GM21423 (cell line): ENCODE results near the gene RSL24D1.
"Not testable (repeated sequence)": the region's sequence is repeated elsewhere in the genome, so short reads cannot be mapped to it uniquely, and the experiment has no call there.

Experiments
- ATAC-seq: cut with Tn5 transposase; IDR thresholded peaks from one replicate; pipeline ENCODE4 v1.9.1; 2021; ENCODE audit warnings: mild to moderate bottlenecking, moderate library complexity; ENCODE audit not compliant: unreplicated experiment

Gene RSL24D1

DNA sequence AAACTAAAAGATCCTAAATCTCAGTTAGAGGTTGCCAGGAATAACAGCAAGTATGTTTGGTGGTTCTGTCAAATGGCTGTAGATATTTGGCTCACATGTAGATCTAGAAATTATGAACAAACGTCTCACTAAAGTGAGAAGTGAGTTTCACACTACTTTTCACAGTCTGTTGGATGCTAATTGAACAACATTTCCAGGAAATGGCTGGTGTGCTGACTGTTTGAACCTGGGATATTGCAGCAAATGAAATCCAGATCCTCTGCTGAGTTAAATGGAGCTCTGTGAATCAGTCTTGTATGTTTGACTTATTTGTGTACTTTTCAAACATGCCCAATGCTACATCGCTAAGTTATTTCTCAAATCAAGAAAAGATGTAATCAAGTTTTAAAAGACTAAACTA is 21.3 kb upstream of the RSL24D1 start:
- ATAC-seq, result no peak

DNA sequence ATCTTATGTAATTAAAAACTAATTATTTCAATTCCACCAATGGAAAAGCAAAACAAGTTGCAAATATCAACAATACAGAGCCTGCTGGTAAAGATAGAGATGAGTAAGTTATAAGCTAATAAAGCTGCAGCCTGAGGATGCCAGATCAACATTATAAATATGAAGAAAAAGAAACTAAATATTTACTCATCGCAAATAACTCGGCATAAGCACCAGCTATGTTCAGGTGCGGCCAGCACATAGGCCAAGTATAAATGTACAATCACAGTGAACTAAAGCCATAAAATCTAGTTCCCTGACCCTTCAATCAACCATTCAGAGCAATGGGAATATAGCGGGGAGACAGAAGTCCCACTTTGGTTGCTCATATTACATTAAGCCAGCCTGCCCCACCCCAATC is 7.7 kb upstream of the RSL24D1 start:
- ATAC-seq, result no peak

DNA sequence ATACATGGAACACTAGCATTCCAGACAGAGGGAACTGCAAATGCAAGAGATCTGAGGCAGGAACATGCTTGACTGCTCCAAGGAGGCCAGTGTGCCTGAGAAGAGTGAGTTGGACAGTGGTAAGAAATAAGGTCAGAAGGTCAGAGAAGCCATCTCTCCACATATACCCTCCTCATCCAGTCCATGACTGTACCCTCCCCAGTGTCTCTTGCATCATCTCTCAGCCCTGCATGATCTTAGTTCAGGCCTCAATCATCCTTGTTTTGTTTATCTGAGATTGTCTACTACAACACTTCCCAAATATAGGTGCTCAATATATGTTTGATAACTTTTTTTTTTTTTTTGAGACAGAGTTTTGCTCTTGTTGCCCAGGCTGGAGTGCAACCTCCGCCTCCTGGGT is 5.5 kb upstream of the RSL24D1 start:
- ATAC-seq, result no peak

DNA sequence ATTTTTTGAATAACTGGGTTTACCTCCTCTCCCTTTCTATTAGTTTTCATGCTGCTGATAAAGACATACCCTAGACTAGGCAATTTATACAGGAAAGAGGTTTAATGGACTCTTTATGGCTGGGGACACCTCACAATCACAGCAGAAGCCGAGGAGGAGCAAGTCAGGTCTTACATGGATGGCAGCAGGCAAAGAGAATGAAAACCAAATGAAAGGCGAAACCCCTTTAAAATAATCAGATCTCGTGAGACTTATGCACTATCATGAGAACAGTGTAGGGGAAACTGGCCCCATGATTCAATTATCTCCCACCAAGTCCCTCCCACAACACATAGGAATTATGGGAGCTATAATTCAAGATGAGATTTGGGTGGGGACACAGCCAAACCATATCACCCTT is 2.0 kb upstream of the RSL24D1 start:
- no peak for ATAC-seq

DNA sequence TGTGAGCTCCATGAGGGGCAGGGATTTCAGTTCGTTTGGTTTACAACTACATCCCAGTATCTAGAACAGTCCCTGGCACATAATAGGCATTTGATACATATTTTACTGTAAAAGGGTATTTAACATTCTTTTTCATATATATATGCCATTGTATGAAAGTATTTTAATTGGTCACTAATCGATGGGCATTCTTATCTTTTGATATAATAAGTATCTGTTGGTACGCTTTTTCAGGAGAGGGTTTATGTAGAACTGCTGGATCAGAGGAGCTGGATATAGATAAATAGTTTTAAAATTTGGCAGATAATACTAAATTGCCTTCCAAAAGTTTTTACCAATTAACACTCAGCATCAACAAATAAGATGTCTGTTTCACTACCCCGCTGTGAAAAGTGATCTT is 978 bp upstream of the RSL24D1 start:
- ATAC-seq, result no peak

DNA sequence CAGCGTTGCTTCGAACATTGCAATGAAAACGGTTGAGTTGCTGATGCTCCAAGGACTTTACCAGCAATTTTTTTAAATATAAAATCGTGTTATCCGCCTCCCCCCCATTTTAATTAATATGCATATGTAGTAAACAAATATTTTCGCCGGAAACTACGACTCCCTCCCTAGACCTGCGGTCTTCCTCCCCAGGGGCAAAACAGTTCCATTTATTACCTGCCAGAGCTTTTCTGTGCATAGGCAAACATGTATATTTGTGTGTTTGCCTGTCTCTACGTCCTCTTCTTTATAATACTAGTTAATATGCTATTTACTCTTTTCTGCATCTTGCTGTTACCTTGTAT is 593 bp upstream of the RSL24D1 start:
- ATAC-seq, result peak; percentile 20

DNA sequence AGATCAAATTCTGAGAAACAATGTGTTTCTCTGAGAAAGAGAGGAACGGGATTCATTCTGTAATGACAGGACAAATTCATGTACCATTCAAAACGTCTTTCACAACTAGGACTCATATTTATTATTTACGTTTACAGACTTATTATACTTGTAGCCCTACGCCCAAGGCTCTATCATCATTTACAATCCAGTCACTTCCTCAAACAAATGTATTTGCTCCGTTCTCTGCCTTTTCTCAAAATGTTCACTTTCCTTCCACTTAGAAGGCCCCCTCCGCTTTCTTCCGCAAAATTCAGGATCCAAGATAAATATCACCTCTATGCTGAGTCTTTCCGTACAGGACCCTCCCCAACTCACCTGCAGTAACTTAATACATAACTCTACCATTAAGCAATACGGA is 745 bp downstream of the RSL24D1 start:
- no peak for ATAC-seq

DNA sequence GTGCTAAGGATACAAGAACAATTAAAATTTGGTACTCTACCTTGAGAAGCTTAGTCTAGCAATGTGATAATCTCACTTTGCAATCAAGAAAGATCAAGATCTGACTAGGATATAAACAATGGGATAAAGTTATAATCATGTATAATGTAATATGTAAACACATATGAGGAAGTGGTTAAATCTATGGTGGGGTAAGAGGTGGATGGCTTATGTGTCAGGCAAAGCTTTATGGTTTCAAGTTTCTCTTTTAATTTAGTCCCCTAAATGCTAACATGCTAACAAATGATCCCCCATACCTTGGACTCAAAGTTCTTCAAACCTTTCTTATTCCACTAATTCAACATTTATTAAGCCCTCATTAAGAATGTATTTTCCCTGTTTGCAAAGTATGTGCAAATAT is 2.5 kb downstream of the RSL24D1 start:
- no peak for ATAC-seq

DNA sequence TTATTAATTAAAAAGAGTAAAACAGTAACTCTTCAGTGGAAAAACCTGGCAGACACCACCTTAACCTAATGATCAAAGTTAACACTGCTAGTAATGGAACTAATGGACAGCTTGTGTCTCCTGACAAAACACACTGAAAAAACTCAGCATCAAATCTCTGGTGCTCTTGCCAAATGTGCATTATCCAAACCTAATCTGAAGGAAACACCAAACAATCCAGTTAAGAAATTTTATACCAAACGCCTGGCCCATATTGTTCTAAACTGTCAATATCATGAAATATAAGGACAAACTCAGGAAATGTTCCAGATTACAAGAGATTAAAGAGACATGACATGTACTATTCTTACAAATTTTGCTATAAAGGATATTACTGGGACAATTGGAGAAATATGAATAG is 10.4 kb downstream of the RSL24D1 start:
- no peak for ATAC-seq

DNA sequence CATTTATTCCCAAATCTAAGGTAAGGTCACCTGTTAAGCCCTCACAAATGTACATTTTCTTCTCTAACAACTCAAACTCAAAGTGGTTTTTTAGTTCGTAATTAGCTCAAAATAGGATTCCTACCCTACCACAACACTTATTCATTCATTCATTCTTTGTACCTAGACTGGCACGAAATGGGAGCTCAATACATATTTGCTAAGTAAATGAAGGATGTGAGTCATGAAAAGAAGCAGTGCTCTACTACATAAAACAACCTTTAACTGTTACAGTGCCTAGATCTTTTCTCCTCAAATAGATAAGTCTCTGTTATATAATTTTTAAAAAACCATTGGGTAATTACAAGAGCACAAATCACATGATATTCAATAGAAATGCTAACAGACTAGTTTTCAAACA is 13.1 kb downstream of the RSL24D1 start:
- ATAC-seq, result no peak

DNA sequence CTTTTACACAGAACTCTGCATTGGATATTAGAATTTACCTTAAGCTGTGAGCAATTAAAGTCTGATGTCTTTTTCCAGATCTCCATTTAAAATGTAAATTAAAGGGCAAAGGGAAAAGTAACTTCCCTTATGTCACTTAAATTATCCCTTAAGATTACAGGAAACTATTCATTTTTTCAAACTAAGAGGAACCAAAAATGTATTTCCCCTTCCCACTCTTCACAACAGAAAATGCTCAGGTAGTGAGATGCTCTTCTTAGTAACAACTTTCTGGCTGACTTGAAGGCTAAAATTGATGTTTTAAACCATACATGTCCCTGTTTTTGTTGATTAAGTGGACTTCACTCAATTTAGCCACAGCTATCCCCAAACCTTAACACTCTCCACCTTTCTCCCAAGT is 17.6 kb downstream of the RSL24D1 start:
- ATAC-seq, result no peak

DNA sequence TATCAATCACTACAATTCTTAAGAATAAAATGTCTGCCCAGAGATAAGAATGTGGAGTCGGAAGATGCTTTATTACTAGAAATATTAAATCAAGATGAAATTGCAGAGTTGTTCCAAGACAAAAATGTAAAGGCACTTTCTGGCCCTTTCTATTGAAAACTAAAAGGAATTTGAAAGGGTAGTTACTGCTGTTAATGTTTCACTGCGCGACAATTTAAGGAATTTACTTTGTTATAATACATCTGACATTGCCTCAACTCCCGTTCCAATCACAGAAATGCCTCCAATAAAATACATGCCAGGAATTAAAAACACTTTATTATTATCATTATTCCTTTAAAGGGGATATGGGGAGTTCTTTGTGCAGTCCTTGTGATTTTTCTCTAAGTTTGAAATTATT is 26.4 kb downstream of the RSL24D1 start:
- no peak for ATAC-seq

DNA sequence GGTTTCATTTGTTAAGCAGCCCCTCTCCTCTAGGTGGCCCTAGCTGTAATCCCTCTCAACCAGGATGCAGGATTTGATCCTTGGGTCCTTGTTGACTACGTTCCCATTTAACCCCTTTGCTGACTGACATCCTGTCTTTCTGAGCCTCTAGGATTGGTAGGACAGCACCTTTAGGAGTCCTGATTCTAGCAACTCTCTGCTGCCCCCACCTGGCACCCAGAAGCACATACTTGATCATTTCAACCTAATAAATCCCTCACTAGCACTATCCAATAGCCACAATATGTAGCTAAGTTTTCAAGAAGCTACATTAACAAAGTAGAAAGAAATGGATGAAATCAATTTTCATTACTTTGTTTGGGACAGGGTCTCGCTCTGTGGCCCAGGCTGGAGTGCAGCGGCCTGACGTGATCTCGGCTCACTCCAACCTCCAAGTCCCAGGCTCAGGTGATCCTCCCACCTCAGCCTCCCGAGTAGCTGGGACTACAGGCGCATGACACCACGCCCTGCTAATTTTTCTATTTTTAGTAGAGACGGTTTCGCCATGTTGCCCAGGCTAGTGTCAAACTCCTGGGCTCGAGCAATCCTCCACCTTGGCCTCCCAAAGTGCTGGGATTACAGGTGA is 28.3 kb downstream of the RSL24D1 start:
- peak; percentile 76 for ATAC-seq

DNA sequence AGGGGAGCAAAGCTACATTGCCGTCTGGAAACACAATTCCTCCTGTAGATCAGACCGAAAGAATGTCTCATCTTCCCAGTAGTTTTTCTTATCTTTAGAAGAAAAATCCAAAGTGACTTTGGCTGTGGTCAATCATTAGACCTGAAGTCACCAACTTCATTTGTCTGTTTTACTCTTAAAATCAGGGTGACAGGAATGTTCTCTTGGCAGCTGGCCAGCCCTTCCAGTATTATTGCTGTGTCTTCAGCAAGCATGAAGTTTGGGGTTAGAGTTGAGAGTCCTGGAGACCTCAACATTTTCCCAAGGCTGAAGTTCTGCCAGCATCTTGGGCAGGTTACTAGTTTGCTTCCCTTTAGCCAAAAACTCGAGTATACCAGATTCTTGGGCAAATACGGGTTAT is 32.5 kb downstream of the RSL24D1 start:
- ATAC-seq, result no peak

DNA sequence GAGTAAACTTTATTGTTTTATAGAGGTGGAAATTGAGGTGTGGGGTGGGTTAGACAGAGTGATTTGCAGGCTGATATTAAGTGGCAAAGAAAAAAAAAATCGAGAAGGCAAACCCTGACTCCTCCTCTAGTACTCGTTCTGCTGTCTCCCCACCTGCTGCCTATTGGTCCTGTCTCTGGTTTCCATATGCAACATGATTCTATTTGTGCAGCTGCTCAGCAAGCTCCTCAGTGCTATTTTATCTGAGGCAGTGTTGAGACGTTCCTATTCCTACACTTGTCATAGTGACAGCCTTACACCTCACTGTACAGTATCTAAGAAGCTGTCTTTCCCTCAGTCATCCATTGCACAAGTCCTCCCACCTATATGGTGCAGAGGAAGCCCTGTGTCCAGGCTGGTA is 45.1 kb downstream of the RSL24D1 start:
- no peak for ATAC-seq

DNA sequence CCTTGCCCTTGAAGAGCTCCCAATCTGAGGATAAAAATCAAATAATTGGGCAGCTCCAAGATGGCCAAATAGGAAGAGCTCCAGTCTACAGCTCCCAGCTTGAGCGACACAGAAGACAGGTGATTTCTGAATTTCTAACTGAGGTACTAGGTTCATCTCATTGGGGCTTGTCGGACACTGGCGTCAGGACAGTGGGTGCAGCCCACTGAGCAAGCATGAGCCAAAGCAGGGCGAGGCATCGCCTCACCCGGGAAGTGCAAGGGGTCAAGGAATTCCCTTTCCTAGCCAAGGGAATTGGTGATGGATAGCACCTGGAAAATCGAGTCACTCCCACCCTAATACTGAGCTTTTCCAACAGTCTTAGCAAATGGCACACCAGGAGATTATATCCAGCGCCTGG is 53.6 kb downstream of the RSL24D1 start:
- not testable (repeated sequence) for ATAC-seq

DNA sequence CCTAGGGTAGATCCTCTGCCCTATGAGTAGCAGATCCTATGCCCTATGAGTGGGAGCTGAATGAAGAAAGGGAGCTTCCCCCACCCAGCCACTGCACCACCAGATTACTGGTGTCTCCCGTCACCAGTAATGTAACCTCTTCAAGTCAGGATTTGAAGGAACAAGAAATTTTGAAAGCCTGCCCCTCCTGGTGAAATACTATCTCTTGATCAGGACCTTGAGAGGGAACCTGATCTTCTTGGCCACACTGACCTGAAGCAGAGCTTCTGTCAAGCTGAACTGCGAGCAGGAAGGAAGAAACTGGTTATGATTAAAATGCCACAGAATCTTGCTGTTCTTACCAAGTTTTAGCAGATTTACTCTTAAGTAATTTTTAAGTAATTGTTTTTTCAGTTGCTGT is 62.8 kb downstream of the RSL24D1 start:
- no peak for ATAC-seq

DNA sequence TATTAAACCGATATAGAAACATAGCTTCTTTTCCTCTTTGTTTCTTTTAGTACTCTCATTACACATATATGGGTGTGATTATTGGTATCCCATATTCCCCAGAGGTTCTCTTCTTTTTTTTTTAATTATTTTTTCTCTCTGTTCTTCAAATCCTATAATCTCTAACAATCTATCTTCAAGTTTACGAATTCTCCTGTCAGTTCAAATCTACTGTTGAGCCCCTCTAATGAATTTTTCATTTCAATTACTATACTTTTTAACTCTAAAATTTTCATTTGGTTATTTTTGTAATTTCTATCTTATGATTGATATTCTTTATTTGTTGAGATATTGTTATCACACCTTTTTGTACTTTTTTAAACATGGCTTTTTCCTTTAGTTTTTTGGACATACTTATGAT is 64.1 kb downstream of the RSL24D1 start:
- ATAC-seq, result no peak
